ENCODE measurements around the gene CORO6.

DNA sequence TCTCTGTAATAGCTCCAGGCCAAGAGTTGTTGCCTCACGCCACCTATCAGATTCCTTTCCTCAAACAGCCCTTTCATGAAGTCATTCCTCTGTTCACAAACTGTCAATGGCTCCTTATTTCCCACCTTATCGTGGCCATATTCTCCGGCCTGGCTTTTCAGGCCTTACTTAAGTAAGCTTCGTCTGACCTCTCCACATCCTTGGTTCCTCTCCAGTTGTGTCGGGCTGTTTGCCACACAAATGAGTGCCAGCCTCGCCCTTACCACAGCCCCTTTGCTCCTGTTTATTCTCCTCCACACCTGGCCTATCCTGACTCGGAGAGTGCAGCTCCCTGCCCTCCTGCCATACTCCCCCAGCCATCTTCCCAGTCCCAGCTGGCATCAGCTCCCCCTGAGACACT, 52.2 kb downstream of the CORO6 start:
- TF ChIP-seq POLR2AphosphoS5 (IDR thresholded peaks at IDR 0.05) (no peak), POLR2A (IDR thresholded peaks at IDR 0.05) (no peak)
- TF ChIP-seq, protein P1, sequence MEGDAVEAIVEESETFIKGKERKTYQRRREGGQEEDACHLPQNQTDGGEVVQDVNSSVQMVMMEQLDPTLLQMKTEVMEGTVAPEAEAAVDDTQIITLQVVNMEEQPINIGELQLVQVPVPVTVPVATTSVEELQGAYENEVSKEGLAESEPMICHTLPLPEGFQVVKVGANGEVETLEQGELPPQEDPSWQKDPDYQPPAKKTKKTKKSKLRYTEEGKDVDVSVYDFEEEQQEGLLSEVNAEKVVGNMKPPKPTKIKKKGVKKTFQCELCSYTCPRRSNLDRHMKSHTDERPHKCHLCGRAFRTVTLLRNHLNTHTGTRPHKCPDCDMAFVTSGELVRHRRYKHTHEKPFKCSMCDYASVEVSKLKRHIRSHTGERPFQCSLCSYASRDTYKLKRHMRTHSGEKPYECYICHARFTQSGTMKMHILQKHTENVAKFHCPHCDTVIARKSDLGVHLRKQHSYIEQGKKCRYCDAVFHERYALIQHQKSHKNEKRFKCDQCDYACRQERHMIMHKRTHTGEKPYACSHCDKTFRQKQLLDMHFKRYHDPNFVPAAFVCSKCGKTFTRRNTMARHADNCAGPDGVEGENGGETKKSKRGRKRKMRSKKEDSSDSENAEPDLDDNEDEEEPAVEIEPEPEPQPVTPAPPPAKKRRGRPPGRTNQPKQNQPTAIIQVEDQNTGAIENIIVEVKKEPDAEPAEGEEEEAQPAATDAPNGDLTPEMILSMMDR (IDR thresholded peaks at IDR 0.05), result no peak
